Measurements from ENCODE around the gene GPR180.

GPR180 gene

GRCh38 chr13:94646904-94647303 lies 45.2 kb downstream of the GPR180 start:
- no peaks in the 10 kb centered on the region for H3K9me3 ChIP-seq
- H3K27me3 ChIP-seq = no peaks in the 10 kb centered on the region
- no peak for DNase-seq
- no peaks in the 10 kb centered on the region for H3K36me3 ChIP-seq
- TF ChIP-seq CTCF (IDR thresholded peaks at IDR 0.05; ENCODE audit: low read depth, low read length) = no peak
- no peaks in the 10 kb centered on the region for H3K4me1 ChIP-seq
- H3K4me3 ChIP-seq (ENCODE audit: low read depth, low read length) = no peak overlapping the region

GRCh38 chr13:94656176-94656575 lies 54.5 kb downstream of the GPR180 start:
- H3K4me1 ChIP-seq = no peaks in the 10 kb centered on the region
- peaks cover 14% of the 10 kb centered on the region for H3K27me3 ChIP-seq
- no peak for TF ChIP-seq CTCF (IDR thresholded peaks at IDR 0.05; ENCODE audit: low read depth, low read length)
- H3K9me3 ChIP-seq = no peaks in the 10 kb centered on the region
- DNase-seq = no peak
- no peak overlapping the region for H3K4me3 ChIP-seq (ENCODE audit: low read depth, low read length)
- no peaks in the 10 kb centered on the region for H3K36me3 ChIP-seq

- no peak for TF ChIP-seq CTCF (IDR thresholded peaks at IDR 0.05; ENCODE audit: low read depth, low read length)
- no peaks in the 10 kb centered on the region for H3K36me3 ChIP-seq
- H3K27me3 ChIP-seq = peaks cover 20% of the 10 kb centered on the region
- DNase-seq = no peak
- no peaks in the 10 kb centered on the region for H3K4me1 ChIP-seq
- H3K9me3 ChIP-seq = no peaks in the 10 kb centered on the region
- H3K4me3 ChIP-seq (ENCODE audit: low read depth, low read length) = no peak overlapping the region
Observed at GRCh38 chr13:94656766-94657165, 55.1 kb downstream of the GPR180 start.

GRCh38 chr13:94657167-94657566 lies 55.5 kb downstream of the GPR180 start:
- no peaks in the 10 kb centered on the region for H3K36me3 ChIP-seq
- peaks cover 24% of the 10 kb centered on the region for H3K27me3 ChIP-seq
- TF ChIP-seq CTCF (IDR thresholded peaks at IDR 0.05; ENCODE audit: low read depth, low read length) = no peak
- no peak for DNase-seq
- no peaks in the 10 kb centered on the region for H3K9me3 ChIP-seq
- no peak overlapping the region for H3K4me3 ChIP-seq (ENCODE audit: low read depth, low read length)
- H3K4me1 ChIP-seq = no peaks in the 10 kb centered on the region

- DNase-seq = no peak
- H3K4me1 ChIP-seq = no peaks in the 10 kb centered on the region
- H3K9me3 ChIP-seq = no peaks in the 10 kb centered on the region
- H3K4me3 ChIP-seq (ENCODE audit: low read depth, low read length) = no peak overlapping the region
- peaks cover 43% of the 10 kb centered on the region for H3K27me3 ChIP-seq
- TF ChIP-seq CTCF (IDR thresholded peaks at IDR 0.05; ENCODE audit: low read depth, low read length) = no peak
- H3K36me3 ChIP-seq = no peaks in the 10 kb centered on the region
Observed at GRCh38 chr13:94658926-94659597, 57.4 kb downstream of the GPR180 start.

- DNase-seq = no peak
- Histone ChIP-seq H3K27me3 (peaks cover 48% of the 10 kb centered on the region), H3K36me3 (no peaks in the 10 kb centered on the region), H3K9me3 (no peaks in the 10 kb centered on the region), H3K4me1 (no peaks in the 10 kb centered on the region), H3K4me3 (ENCODE audit: low read depth, low read length) (no peak overlapping the region)
- no peak for TF ChIP-seq CTCF (IDR thresholded peaks at IDR 0.05; ENCODE audit: low read depth, low read length)
Observed at GRCh38 chr13:94659598-94659946, 57.9 kb downstream of the GPR180 start.

All from BE2C (cell line).